WI38 (cell line): ENCODE results near the gene MYBPHL.
"Not testable (repeated sequence)": the region's sequence is repeated elsewhere in the genome, so short reads cannot be mapped to it uniquely, and the experiment has no call there.

ENCODE experiments used
- H3K4me3 ChIP-seq: 2 replicates; pipeline ENCODE4 v1.5.1; 2011; ENCODE audit warnings: low read depth, mild to moderate bottlenecking, control low read depth, low read length
- TF ChIP-seq, protein P1 (sequence below): IDR thresholded peaks from 2 replicates; pipeline ENCODE4 v1.5.1; 2012; ENCODE audit warnings: low read depth, mild to moderate bottlenecking, control low read depth, low read length

The MYBPHL gene

DNA sequence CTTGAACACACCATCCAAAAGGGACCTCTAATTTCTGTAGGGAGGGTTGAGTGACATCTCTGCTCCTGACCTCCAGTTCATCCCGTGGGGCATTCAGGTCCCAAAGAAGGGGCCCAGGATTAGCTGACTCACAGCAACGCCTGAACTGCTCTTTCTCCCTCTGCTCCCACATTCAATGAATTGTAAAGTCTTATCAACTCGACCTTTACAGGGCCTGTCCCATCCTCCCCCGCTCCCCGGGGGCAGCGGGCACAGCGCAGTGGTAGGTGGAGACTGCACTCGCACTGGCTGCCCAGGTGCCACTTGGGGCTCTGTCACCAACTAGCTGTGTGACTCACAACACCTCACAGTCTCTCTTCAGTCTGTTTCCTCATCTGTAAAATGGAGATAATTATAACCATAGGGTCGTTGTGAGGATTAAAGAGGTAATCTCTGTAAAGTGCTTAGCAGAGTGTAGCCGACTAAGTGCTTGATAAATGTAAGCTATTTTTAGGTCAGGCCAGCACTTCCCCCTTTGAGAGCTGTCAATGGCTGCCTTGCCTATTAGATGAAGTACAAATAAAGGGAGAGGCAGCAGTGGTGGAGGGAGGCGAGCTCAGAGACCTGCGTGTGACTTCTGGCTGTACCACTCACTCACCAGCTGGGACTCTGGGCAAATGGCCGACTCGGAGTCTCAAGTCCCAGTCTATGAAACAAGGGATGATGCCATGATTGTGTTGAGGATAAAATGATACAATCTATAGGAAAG is 637 bp upstream of the MYBPHL start:
- no peak overlapping the region for H3K4me3 ChIP-seq
- TF ChIP-seq, protein P1, sequence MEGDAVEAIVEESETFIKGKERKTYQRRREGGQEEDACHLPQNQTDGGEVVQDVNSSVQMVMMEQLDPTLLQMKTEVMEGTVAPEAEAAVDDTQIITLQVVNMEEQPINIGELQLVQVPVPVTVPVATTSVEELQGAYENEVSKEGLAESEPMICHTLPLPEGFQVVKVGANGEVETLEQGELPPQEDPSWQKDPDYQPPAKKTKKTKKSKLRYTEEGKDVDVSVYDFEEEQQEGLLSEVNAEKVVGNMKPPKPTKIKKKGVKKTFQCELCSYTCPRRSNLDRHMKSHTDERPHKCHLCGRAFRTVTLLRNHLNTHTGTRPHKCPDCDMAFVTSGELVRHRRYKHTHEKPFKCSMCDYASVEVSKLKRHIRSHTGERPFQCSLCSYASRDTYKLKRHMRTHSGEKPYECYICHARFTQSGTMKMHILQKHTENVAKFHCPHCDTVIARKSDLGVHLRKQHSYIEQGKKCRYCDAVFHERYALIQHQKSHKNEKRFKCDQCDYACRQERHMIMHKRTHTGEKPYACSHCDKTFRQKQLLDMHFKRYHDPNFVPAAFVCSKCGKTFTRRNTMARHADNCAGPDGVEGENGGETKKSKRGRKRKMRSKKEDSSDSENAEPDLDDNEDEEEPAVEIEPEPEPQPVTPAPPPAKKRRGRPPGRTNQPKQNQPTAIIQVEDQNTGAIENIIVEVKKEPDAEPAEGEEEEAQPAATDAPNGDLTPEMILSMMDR = no peak

DNA sequence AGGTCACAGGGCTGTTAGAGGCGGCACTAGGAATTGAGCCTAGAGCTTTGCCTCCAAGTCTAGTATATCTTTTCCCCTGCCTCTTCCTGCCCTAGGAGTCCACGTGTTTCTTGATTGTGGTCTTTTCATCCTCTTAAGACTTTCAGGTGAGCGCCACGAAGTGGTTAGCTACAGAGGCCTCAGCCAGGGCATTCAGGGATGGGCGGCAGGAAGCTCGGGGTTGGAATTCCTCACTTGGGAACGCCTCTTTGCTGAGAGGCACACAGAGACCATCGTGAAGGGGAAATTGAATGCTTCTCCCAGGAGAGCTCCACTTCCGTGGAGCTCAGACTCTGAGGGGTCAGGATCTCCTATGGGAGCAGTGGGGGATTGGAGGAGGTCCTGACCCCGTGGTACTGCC is 820 bp downstream of the MYBPHL start:
- H3K4me3 ChIP-seq = not testable (repeated sequence)

DNA sequence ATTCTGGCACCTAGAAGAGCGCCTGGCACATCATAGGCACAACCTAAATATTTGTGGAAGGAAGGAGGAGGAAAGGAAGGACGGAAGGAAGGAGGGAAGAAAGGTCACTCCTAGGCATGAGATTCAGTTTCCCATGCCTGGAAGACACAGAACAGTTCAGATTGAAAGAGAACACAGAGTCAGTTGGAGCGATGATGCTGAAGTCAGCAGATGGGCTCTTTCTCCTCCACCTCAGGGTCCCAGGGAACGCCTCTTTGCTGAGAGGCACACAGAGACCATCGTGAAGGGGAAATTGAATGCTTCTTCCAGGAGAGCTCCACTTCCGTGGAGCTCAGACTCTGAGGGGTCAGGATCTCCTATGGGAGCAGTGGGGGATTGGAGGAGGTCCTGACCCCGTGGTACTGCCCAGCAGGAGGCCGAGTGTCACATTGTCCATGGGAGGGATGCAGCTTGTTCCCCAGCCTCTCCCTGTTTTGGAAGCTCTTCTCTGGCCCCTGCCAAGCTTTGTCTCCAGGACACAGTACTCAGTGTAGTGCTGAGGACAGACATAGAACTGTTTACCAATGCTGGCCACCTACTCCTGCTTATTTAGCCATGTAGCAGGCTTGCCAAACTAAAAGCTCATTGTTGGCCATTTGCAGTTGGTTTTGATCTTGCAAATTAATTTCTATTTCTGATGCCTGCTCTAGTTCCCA is 2.4 kb downstream of the MYBPHL start:
- TF ChIP-seq, protein P1 = no peak
- no peak overlapping the region for H3K4me3 ChIP-seq

DNA sequence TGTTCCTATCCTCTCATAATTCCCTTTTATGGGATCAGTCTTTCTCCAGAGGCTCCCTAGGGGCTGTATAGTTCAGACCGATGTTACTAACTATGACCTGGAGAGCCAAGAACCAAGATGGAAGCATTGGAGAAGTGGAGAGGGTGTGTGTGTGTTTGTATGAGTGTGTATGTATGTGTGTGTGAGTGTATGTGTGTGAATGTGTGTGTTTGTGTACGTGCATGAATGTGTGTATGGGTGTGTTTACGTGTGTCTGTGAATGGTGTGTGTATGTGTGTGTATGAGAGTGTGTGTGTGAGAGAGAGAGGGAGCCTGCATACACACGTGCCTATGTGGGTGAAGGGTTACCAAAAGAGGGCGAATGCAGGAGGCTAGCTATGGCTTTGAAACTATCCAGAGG is 4.9 kb downstream of the MYBPHL start:
- no peak overlapping the region for H3K4me3 ChIP-seq
- TF ChIP-seq, protein P1 = no peak

DNA sequence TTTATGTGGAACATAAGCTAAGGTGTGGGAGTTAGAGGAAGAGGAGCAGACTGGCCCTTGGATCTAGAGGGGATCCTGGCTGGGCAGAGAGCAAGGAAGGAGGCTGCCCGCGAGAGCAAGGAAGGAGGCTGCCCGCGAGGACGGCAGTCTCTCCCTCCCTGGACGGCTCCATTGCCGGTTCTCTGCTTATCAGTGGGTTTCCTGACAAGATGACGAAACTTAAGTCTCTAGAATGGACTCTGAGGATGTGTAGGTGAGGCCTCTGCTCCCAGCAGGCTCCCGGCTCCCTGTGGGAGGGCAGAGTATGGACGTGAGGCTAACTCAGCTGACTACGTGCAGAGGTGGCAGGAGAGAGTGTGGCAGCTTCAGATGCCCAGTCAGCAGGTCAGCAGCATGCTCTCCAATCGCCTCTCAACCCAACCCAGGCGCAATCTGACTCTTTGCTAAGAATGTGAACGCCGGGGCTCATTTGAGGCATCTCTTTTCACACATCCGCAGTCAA is 6.1 kb downstream of the MYBPHL start:
- TF ChIP-seq, protein P1 = no peak
- H3K4me3 ChIP-seq = no peak overlapping the region

DNA sequence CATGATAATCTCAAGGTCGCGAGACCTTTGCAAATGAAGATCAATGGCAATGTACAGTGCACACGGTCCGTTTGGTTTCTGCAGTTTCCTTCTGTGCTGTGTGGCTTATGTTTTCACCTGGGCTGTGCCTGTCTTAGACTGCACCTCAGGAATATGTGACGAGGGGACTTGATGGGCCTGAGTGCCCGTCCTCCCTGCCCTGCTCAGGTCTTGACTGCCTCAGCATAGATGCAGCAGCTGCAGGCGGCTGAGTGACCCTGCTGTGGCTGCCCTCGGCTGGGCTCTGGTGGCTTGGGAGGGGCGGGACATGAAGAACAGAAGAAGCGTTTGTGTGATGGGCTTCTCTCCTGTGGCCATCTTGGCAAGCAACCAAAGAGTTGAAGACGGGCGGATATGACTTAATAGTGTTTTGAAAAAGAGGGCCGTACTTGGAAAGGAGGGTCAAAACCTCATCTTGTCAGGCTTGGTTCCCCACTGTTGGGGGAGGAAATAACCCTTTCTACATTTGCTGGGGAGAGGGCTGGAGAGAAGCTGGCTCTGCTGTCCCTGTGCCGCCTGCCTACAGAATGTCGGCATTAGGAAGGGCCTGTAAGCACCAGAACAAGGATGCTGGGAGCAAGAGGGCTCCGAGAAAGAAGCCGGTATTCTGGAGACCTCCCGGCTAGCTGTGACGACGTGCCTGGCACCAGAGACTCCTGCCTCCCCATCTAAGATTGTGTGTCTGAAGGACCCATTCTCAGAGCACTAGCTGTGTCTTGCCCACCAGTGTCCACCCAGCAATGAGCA is 7.1 kb downstream of the MYBPHL start:
- H3K4me3 ChIP-seq = no peak overlapping the region
- TF ChIP-seq, protein P1 = no peak

DNA sequence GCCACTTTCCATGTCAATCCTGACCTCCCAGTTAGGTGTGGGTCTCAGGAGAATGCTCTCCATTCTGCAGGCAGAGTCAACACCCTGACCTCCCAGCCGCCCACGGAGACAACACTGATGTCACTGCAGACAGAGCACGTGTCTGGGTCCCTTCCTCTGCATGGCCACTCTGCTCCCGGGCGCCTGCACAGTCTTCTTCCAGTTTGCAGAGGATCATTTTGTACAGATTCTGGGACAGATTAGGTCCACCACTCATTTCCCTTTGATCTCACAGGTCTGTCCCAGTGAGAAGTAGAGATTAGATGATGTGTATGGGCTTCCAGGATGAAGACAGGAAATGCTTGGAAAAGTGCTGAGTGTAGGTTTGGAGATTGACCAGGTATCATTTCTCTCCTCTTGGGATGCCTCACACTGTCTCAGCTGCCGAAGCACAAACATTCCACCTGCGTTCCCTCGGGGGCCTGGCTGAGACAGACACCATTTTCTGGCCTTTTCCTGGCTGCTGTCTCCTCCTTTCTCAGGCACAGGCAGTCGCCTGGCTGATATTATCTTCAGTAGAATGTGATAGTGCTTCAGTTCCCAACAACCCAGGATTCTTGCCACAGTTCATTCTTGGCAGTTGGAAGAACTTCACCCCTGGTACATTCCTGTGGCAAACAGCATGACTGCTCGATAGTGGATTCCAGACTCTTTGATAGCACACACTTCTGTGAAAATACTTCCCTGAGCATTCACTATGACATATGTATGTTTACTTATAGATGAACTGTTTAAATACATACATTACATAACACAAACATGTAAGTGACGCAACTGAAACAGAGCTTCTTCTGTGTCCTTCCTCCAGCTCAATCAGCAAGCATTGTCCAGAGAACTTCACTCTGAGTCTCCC is 7.9 kb downstream of the MYBPHL start:
- no peak overlapping the region for H3K4me3 ChIP-seq
- TF ChIP-seq, protein P1 = no peak
